Measurements from ENCODE around the gene CCDC158.
A peak's percentile ranks its signal among the peaks of the same experiment; 100 is the strongest.

GRCh38 chr4:76426272-76426671 lies 5.3 kb upstream of the CCDC158 start:
- no peak for TF ChIP-seq POLR2AphosphoS5 (IDR thresholded peaks at IDR 0.05; ENCODE audit: low read depth)
- TF ChIP-seq, protein P1, sequence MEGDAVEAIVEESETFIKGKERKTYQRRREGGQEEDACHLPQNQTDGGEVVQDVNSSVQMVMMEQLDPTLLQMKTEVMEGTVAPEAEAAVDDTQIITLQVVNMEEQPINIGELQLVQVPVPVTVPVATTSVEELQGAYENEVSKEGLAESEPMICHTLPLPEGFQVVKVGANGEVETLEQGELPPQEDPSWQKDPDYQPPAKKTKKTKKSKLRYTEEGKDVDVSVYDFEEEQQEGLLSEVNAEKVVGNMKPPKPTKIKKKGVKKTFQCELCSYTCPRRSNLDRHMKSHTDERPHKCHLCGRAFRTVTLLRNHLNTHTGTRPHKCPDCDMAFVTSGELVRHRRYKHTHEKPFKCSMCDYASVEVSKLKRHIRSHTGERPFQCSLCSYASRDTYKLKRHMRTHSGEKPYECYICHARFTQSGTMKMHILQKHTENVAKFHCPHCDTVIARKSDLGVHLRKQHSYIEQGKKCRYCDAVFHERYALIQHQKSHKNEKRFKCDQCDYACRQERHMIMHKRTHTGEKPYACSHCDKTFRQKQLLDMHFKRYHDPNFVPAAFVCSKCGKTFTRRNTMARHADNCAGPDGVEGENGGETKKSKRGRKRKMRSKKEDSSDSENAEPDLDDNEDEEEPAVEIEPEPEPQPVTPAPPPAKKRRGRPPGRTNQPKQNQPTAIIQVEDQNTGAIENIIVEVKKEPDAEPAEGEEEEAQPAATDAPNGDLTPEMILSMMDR (conservative IDR thresholded peaks at IDR 0.05; ENCODE audit: low read depth in 2 of 2), result peak; percentile 46 to 69
- no peak for TF ChIP-seq REST (IDR thresholded peaks at IDR 0.05; ENCODE audit: unreplicated experiment)
- no peak for TF ChIP-seq EZH2 (IDR thresholded peaks at IDR 0.05; ENCODE audit: low read depth, unreplicated experiment)
- TF ChIP-seq EZH2phosphoT487 (IDR thresholded peaks at IDR 0.05; ENCODE audit: unreplicated experiment), result no peak
- no peak for TF ChIP-seq ZNF114 (CRISPR knock-in tag; IDR thresholded peaks at IDR 0.05)
- TF ChIP-seq, protein P2, sequence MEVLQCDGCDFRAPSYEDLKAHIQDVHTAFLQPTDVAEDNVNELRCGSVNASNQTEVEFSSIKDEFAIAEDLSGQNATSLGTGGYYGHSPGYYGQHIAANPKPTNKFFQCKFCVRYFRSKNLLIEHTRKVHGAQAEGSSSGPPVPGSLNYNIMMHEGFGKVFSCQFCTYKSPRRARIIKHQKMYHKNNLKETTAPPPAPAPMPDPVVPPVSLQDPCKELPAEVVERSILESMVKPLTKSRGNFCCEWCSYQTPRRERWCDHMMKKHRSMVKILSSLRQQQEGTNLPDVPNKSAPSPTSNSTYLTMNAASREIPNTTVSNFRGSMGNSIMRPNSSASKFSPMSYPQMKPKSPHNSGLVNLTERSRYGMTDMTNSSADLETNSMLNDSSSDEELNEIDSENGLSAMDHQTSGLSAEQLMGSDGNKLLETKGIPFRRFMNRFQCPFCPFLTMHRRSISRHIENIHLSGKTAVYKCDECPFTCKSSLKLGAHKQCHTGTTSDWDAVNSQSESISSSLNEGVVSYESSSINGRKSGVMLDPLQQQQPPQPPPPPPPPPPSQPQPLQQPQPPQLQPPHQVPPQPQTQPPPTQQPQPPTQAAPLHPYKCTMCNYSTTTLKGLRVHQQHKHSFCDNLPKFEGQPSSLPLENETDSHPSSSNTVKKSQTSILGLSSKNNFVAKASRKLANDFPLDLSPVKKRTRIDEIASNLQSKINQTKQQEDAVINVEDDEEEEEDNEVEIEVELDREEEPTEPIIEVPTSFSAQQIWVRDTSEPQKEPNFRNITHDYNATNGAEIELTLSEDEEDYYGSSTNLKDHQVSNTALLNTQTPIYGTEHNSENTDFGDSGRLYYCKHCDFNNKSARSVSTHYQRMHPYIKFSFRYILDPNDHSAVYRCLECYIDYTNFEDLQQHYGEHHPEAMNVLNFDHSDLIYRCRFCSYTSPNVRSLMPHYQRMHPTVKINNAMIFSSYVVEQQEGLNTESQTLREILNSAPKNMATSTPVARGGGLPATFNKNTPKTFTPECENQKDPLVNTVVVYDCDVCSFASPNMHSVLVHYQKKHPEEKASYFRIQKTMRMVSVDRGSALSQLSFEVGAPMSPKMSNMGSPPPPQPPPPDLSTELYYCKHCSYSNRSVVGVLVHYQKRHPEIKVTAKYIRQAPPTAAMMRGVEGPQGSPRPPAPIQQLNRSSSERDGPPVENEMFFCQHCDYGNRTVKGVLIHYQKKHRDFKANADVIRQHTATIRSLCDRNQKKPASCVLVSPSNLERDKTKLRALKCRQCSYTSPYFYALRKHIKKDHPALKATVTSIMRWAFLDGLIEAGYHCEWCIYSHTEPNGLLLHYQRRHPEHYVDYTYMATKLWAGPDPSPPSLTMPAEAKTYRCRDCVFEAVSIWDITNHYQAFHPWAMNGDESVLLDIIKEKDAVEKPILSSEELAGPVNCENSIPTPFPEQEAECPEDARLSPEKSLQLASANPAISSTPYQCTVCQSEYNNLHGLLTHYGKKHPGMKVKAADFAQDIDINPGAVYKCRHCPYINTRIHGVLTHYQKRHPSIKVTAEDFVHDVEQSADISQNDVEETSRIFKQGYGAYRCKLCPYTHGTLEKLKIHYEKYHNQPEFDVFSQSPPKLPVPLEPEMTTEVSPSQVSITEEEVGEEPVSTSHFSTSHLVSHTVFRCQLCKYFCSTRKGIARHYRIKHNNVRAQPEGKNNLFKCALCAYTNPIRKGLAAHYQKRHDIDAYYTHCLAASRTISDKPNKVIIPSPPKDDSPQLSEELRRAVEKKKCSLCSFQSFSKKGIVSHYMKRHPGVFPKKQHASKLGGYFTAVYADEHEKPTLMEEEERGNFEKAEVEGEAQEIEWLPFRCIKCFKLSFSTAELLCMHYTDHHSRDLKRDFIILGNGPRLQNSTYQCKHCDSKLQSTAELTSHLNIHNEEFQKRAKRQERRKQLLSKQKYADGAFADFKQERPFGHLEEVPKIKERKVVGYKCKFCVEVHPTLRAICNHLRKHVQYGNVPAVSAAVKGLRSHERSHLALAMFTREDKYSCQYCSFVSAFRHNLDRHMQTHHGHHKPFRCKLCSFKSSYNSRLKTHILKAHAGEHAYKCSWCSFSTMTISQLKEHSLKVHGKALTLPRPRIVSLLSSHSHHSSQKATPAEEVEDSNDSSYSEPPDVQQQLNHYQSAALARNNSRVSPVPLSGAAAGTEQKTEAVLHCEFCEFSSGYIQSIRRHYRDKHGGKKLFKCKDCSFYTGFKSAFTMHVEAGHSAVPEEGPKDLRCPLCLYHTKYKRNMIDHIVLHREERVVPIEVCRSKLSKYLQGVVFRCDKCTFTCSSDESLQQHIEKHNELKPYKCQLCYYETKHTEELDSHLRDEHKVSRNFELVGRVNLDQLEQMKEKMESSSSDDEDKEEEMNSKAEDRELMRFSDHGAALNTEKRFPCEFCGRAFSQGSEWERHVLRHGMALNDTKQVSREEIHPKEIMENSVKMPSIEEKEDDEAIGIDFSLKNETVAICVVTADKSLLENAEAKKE (CRISPR knock-in tag; IDR thresholded peaks at IDR 0.05), result no peak
- no peak for TF ChIP-seq CREB1 (CRISPR knock-in tag; IDR thresholded peaks at IDR 0.05; ENCODE audit: low read depth)
- no peak for TF ChIP-seq JUNB (IDR thresholded peaks at IDR 0.05; ENCODE audit: unreplicated experiment)
- TF ChIP-seq, protein P3, sequence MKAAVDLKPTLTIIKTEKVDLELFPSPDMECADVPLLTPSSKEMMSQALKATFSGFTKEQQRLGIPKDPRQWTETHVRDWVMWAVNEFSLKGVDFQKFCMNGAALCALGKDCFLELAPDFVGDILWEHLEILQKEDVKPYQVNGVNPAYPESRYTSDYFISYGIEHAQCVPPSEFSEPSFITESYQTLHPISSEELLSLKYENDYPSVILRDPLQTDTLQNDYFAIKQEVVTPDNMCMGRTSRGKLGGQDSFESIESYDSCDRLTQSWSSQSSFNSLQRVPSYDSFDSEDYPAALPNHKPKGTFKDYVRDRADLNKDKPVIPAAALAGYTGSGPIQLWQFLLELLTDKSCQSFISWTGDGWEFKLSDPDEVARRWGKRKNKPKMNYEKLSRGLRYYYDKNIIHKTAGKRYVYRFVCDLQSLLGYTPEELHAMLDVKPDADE (IDR thresholded peaks at IDR 0.05), result no peak
- TF ChIP-seq ZNF331 (CRISPR knock-in tag; IDR thresholded peaks at IDR 0.05; ENCODE audit: low read depth), result no peak
- TF ChIP-seq STAT1 (IDR thresholded peaks at IDR 0.05; ENCODE audit: unreplicated experiment), result no peak
- TF ChIP-seq NANOG (IDR thresholded peaks at IDR 0.05; ENCODE audit: borderline replicate concordance), result no peak
